Epithelial cell of proximal tubule (primary cell): ENCODE data around the gene CARD10. TPM values are rescaled to one million over a fixed set of nuclear protein-coding genes. Genes with fewer than 3 reads are reported as not detected.
"Not testable (repeated sequence)": the region's sequence is repeated elsewhere in the genome, so short reads cannot be mapped to it uniquely, and the experiment has no call there.

Source experiments
- DNase-seq: peaks from one replicate; pipeline ENCODE4 v3.0.0-alpha.2; 2011; ENCODE audit warnings: low read depth
- H3K4me3 ChIP-seq: 2 replicates; pipeline ENCODE4 v1.5.1; 2011; ENCODE audit warnings: low read depth, mild to moderate bottlenecking, low read length
- total RNA-seq: library from RNA; depleted of rRNA; stranded (reverse); fragments of >200 nt; gene quantifications from 2 replicates; pipeline ENCODE4 v1.2.3, GENCODE V29; 2015
- TF ChIP-seq, protein P1 (sequence below): conservative IDR thresholded peaks from 2 replicates; pipeline ENCODE4 v1.5.1; 2012; ENCODE audit warnings: low read depth, mild to moderate bottlenecking, low read length

Gene CARD10
- total RNA-seq, 1 donor from 2014 or later, result 63.8 TPM

DNA sequence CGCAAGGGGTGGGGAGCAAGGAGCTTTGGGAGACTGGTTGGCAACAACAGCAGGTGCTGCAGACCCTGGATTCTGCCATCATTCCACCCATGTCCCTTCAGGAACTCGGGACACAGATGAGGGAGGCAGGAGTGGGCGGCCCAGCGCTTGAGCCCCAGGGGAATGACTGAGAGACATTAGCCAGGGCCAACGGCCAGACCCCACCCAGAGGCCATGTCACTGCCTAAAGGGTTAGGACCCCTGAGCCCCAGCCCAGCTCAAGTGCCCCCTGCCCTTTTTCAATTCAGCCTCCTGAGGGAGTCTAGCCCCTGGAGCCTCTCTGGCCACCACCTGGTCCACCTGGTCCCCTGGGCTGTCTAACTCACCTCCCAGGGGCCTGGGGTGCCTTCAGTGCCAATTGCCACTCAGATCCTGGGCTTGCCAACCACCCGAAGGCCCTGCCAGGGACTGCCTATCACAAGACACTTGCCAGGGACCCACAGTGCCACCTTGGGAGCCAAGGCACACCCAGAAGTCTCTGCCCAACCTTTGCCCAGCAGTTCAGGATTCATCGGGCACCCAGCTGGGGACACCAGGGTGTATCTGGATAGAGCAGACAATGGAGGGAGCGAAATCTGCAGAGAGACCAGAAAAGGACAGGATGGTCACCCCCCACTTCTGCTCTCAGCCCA is 49.7 kb downstream of the CARD10 start:
- no peak overlapping the region for H3K4me3 ChIP-seq
- DNase-seq, result no peak
- TF ChIP-seq, protein P1, sequence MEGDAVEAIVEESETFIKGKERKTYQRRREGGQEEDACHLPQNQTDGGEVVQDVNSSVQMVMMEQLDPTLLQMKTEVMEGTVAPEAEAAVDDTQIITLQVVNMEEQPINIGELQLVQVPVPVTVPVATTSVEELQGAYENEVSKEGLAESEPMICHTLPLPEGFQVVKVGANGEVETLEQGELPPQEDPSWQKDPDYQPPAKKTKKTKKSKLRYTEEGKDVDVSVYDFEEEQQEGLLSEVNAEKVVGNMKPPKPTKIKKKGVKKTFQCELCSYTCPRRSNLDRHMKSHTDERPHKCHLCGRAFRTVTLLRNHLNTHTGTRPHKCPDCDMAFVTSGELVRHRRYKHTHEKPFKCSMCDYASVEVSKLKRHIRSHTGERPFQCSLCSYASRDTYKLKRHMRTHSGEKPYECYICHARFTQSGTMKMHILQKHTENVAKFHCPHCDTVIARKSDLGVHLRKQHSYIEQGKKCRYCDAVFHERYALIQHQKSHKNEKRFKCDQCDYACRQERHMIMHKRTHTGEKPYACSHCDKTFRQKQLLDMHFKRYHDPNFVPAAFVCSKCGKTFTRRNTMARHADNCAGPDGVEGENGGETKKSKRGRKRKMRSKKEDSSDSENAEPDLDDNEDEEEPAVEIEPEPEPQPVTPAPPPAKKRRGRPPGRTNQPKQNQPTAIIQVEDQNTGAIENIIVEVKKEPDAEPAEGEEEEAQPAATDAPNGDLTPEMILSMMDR, result no peak

DNA sequence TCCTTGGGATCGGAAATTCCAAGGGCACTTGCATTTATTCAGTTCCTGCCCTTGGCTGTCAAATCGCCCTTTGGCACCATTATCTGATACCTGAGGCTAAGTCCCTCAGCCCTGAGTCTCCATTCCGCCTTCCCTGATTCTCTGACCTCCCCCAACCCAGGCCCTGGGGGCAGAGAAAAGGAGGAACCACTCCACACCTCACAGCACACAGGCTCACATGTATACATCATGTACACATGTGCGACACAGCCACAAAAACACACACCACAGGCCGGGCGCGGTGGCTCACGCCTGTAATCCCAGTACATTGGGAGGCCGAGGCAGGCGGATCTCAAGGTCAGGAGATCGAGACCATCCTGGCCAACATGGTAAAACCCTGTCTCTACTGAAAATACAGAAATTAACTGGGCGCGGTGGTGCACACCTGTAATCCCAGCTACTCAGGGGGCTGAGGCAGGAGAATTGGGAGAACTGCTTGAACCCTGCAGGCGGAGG is 51.0 kb downstream of the CARD10 start:
- not testable (repeated sequence) for DNase-seq, H3K4me3 ChIP-seq

DNA sequence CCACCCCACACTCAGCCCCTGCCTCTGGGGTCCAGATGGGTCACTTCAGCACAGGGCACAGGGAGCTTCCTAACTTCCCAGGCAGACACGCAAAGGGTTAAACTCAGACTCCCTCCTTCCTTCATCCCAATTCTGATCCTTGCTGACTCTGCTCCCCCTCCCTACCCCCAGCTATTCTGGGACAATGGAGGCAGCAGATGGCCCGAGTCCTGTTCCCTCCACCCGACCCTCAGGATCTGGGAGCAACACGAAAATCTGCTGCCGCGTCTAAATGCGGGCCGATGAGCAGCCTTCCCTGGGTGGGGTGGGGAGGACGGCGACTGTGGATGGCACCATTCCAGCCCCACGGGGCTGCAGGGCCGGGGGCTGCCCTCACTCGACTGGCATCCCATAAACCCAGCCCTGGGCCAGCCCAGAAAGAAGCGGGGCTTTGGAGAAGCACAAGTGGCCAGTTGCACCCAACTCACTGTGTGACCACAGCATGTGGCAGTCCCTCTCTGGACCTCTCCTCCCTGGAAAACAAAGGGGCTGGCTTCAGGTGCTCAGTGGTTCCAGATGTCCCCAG is 51.7 kb downstream of the CARD10 start:
- TF ChIP-seq, protein P1, result no peak
- DNase-seq, result no peak
- no peak overlapping the region for H3K4me3 ChIP-seq

DNA sequence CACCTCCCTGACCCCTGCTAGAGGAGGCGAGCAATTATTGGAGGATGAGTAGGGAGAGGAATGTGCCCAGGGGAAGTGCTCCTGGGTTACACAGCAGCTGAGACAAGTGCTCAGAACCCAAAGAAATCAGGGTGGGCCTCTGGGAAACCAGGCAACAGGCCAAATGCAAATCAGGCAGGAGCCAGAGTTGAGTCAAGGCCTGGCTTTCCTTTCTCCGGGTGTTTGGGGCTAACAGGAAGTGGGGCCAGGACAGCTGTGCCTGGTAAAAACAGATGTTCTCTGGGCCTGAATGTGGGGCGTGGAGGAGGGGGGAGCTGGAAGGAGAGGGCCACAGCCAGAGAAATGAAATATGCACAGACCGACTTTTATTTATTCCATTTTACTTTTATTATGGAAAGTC is 55.0 kb downstream of the CARD10 start:
- H3K4me3 ChIP-seq, result no peak overlapping the region
- TF ChIP-seq, protein P1, result no peak
- no peak for DNase-seq

DNA sequence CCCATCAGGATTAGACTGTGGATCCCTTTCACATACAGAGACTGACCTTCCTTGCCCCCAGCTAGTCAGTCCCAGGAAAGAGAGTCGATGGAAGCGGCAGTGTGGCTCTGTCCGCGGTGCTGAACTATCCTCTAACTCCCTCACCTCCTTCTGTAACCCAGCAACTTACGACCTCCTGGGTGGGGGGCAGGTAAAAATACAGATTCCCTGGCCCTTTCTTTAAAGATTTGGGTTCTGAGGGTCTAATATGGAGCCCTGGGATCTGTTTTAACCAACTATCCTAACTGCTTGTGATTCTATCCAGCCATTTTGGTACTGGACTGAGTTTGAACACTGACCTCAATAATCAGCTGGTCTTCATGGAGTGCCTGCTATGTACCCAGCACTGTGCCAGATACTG is 56.2 kb downstream of the CARD10 start:
- TF ChIP-seq, protein P1, result no peak
- DNase-seq, result no peak

DNA sequence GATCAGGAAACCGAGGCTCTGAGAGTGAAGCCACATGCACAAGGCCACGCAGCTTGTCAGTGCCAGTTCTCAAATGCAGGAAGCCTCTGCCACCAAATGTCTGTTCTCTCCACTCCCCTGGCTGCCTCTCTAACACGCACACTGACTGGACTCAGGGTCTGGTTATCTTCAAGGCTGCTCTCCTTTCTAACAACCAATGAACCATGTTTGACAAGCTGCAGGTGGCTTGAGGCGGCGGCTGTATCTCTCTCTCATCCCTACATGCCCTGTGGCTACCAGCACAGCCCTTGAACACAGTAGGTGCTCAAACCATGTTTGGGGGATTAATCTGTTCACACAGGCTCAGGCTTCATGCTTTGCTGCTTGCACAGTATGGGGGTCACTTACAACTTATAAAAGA is 56.8 kb downstream of the CARD10 start:
- no peak overlapping the region for H3K4me3 ChIP-seq
- DNase-seq, result no peak
- TF ChIP-seq, protein P1, result no peak

More for the DNA sequence above, 56.2 kb downstream of the CARD10 start:
- H3K4me3 ChIP-seq, result no peak overlapping the region

DNA sequence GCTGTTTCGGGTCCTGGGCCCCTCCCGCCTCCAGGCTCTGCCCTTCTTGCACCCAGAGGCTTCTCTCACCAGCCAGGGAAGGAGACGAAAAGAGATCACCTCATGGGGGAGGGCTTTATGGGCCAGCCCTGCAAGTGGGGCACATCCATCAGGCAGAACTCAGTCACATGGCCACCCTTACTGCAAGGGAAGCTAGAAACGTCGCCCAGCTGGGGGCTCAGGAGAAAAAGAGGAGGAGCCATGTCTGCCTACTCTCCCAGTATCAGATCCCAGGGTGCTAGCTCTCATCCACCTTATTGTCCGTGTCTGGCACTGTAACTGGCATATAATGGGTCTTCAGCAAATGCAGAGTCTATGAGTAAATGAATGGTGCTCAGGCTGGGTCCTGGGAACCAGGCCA is 57.3 kb downstream of the CARD10 start:
- H3K4me3 ChIP-seq, result no peak overlapping the region
- no peak for DNase-seq
- TF ChIP-seq, protein P1, result no peak
